ENCODE data around the gene SEMA5A. TPM values are rescaled to one million over a fixed set of nuclear protein-coding genes. Genes with fewer than 3 reads are reported as not detected.

Gene SEMA5A
- total and polyA plus RNA-seq, 2 of the 13 experiments (the other 11 are each of a cell fraction or from before 2014, with no cell fraction given), result 0.01 TPM; not detected in 1

DNA sequence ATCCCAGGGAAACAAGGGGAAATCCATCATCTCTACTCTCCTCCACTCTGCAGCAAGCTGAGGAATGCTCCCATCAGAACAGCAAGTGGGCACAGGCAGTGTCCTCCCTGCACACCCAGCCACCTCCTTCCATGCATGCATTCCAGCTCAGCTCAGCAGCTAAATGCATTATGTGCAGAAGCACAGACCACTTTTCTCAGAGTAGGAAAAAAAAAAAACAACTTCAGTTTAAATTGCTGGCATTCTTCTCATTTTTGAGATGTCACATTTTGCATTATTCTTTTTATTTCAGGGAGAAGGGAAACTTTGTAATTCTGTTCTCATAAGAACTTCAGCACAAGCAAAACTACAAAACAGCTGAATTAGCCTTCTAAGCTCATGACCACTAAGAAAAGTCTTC, 312.2 kb downstream of the SEMA5A start:
- no peaks in the 10 kb centered on the region for H4K20me1 ChIP-seq (ENCODE audit: insufficient read depth, low read length)
- H3K79me2 ChIP-seq (ENCODE audit: insufficient read depth, low read length), result no peaks in the 10 kb centered on the region
- H3K9me3 ChIP-seq (ENCODE audit: low read length), result peaks cover 17% of the 10 kb centered on the region; the same call in 1 of the 2 replicates
- DNase-seq (ENCODE audit: low spot score) (no peak), ATAC-seq (no peak), FAIRE-seq (no peak)
- ChIA-PET POLR2A (no interaction called here), CTCF (ENCODE audit: low intra/inter-chr PET ratio, low total read pairs) (no interaction called here)
- no TSS peak for BruUV-seq (replicated peaks)
- in situ Hi-C loops (cut with HindIII; ENCODE audit: extremely low pct_ligation_motif_present, low pct_unique_long_range_greater_than_20kb) (no loop called here), intact Hi-C loops (cut with micrococcal nuclease; ENCODE audit: unreplicated experiment) (no loop called here)
- H3K4me1 ChIP-seq (ENCODE audit: insufficient read depth, low read length), result no peaks in the 10 kb centered on the region
- H3K9ac ChIP-seq (ENCODE audit: insufficient read depth, low read depth, low read length), result no peak overlapping the region
- H3K27ac ChIP-seq (ENCODE audit: extremely low read length, insufficient read depth, low read length), result no peak overlapping the region
- no peak for TF ChIP-seq KLF6 (CRISPR knock-in tag; IDR thresholded peaks at IDR 0.05)
- no peak for TF ChIP-seq CAMTA2 (CRISPR knock-in tag; IDR thresholded peaks at IDR 0.05; ENCODE audit: borderline replicate concordance)
- TF ChIP-seq, protein P1, sequence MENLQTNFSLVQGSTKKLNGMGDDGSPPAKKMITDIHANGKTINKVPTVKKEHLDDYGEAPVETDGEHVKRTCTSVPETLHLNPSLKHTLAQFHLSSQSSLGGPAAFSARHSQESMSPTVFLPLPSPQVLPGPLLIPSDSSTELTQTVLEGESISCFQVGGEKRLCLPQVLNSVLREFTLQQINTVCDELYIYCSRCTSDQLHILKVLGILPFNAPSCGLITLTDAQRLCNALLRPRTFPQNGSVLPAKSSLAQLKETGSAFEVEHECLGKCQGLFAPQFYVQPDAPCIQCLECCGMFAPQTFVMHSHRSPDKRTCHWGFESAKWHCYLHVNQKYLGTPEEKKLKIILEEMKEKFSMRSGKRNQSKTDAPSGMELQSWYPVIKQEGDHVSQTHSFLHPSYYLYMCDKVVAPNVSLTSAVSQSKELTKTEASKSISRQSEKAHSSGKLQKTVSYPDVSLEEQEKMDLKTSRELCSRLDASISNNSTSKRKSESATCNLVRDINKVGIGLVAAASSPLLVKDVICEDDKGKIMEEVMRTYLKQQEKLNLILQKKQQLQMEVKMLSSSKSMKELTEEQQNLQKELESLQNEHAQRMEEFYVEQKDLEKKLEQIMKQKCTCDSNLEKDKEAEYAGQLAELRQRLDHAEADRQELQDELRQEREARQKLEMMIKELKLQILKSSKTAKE (CRISPR knock-in tag; IDR thresholded peaks at IDR 0.05; ENCODE audit: borderline replicate concordance), result no peak
- TF ChIP-seq NPAS2 (CRISPR knock-in tag; IDR thresholded peaks at IDR 0.05; ENCODE audit: borderline replicate concordance), result no peak
- H3K36me3 ChIP-seq (replicated peaks in 1 of 2; ENCODE audit: control insufficient read depth in 1 of 2, insufficient read depth in 2 of 2, low read length in 2 of 2), result no peaks in the 10 kb centered on the region
- H3K4me2 ChIP-seq (ENCODE audit: low read depth, low read length), result no peak overlapping the region
- H2AFZ ChIP-seq (ENCODE audit: low read length), result no peak overlapping the region
- no peaks in the 10 kb centered on the region for H3K27me3 ChIP-seq (ENCODE audit: control insufficient read depth in 1 of 2, insufficient read depth in 2 of 2, low read length in 2 of 2)
- no peak overlapping the region for H3K4me3 ChIP-seq (replicated peaks in 1 of 3; ENCODE audit: insufficient read depth in 1 of 3, low read depth in 2 of 3, low read length in 3 of 3)

DNA sequence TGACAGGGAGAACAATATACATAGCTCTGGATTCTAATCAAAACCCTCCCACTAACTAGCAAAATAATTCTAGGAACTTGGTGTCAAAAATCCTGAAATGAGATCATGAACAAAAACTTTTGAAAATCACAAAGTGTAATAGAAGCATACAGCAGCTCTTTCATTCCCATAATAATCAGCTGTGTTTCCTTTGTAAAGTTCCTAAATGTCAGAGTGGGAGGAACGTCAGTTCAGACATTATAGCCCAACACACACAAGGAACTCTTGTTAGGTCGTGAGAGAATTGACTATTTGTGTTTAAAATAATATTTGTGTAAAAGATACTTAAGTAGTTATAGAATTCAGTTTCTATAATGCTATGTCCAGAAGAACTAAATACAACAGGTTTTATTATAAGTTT, 312.8 kb downstream of the SEMA5A start:
- POLR2A ChIA-PET, result no interaction called here
- 0% methylated on average over 2 of the region's 2 CpGs for WGBS (ENCODE audit: low lambda C conversion rate)
- no peak for DNase-seq (ENCODE audit: low spot score)
- intact Hi-C loops (cut with micrococcal nuclease; ENCODE audit: unreplicated experiment) (no loop called here), in situ Hi-C loops (cut with HindIII; ENCODE audit: extremely low pct_ligation_motif_present, low pct_unique_long_range_greater_than_20kb) (no loop called here)
- Histone ChIP-seq H3K9me3 (ENCODE audit: low read length) (peaks cover 23% of the 10 kb centered on the region; the same call in 1 of the 2 replicates), H3K27me3 (ENCODE audit: control insufficient read depth in 1 of 2, insufficient read depth in 2 of 2, low read length in 2 of 2) (no peaks in the 10 kb centered on the region), H2AFZ (ENCODE audit: low read length) (no peak overlapping the region), H3K9ac (ENCODE audit: insufficient read depth, low read depth, low read length) (no peak overlapping the region), H3K27ac (ENCODE audit: extremely low read length, insufficient read depth, low read length) (no peak overlapping the region), H3K4me2 (ENCODE audit: low read depth, low read length) (no peak overlapping the region), H3K4me1 (ENCODE audit: insufficient read depth, low read length) (no peaks in the 10 kb centered on the region), H4K20me1 (ENCODE audit: insufficient read depth, low read length) (no peaks in the 10 kb centered on the region), H3K4me3 (replicated peaks in 1 of 3; ENCODE audit: insufficient read depth in 1 of 3, low read depth in 2 of 3, low read length in 3 of 3) (no peak overlapping the region), H3K79me2 (ENCODE audit: insufficient read depth, low read length) (no peaks in the 10 kb centered on the region), H3K36me3 (replicated peaks in 1 of 2; ENCODE audit: control insufficient read depth in 1 of 2, insufficient read depth in 2 of 2, low read length in 2 of 2) (no peaks in the 10 kb centered on the region)
- no peak for ATAC-seq
- FAIRE-seq, result no peak
- CTCF ChIA-PET (ENCODE audit: low intra/inter-chr PET ratio, low total read pairs), result no interaction called here
- no TSS peak for BruUV-seq (replicated peaks)
- TF ChIP-seq ONECUT2 (CRISPR knock-in tag; IDR thresholded peaks at IDR 0.05), result no peak
- TF ChIP-seq, protein P2, sequence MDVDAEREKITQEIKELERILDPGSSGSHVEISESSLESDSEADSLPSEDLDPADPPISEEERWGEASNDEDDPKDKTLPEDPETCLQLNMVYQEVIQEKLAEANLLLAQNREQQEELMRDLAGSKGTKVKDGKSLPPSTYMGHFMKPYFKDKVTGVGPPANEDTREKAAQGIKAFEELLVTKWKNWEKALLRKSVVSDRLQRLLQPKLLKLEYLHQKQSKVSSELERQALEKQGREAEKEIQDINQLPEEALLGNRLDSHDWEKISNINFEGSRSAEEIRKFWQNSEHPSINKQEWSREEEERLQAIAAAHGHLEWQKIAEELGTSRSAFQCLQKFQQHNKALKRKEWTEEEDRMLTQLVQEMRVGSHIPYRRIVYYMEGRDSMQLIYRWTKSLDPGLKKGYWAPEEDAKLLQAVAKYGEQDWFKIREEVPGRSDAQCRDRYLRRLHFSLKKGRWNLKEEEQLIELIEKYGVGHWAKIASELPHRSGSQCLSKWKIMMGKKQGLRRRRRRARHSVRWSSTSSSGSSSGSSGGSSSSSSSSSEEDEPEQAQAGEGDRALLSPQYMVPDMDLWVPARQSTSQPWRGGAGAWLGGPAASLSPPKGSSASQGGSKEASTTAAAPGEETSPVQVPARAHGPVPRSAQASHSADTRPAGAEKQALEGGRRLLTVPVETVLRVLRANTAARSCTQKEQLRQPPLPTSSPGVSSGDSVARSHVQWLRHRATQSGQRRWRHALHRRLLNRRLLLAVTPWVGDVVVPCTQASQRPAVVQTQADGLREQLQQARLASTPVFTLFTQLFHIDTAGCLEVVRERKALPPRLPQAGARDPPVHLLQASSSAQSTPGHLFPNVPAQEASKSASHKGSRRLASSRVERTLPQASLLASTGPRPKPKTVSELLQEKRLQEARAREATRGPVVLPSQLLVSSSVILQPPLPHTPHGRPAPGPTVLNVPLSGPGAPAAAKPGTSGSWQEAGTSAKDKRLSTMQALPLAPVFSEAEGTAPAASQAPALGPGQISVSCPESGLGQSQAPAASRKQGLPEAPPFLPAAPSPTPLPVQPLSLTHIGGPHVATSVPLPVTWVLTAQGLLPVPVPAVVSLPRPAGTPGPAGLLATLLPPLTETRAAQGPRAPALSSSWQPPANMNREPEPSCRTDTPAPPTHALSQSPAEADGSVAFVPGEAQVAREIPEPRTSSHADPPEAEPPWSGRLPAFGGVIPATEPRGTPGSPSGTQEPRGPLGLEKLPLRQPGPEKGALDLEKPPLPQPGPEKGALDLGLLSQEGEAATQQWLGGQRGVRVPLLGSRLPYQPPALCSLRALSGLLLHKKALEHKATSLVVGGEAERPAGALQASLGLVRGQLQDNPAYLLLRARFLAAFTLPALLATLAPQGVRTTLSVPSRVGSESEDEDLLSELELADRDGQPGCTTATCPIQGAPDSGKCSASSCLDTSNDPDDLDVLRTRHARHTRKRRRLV (CRISPR knock-in tag; IDR thresholded peaks at IDR 0.05), result no peak
- TF ChIP-seq, protein P3, sequence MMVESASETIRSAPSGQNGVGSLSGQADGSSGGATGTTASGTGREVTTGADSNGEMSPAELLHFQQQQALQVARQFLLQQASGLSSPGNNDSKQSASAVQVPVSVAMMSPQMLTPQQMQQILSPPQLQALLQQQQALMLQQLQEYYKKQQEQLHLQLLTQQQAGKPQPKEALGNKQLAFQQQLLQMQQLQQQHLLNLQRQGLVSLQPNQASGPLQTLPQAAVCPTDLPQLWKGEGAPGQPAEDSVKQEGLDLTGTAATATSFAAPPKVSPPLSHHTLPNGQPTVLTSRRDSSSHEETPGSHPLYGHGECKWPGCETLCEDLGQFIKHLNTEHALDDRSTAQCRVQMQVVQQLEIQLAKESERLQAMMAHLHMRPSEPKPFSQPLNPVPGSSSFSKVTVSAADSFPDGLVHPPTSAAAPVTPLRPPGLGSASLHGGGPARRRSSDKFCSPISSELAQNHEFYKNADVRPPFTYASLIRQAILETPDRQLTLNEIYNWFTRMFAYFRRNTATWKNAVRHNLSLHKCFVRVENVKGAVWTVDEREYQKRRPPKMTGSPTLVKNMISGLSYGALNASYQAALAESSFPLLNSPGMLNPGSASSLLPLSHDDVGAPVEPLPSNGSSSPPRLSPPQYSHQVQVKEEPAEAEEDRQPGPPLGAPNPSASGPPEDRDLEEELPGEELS (CRISPR knock-in tag; IDR thresholded peaks at IDR 0.05), result no peak
- TF ChIP-seq ERF (CRISPR knock-in tag; IDR thresholded peaks at IDR 0.05), result no peak
- no peak for TF ChIP-seq ZNF703 (CRISPR knock-in tag; IDR thresholded peaks at IDR 0.05; ENCODE audit: borderline replicate concordance)
